Superior temporal gyrus (tissue), 1 donor: Measurements from ENCODE around the gene ARHGAP1.
A peak's percentile ranks its signal among the peaks of the same experiment; 100 is the strongest.

Experiments
- DNase-seq: peaks from one replicate; pipeline ENCODE4 v3.0.0-alpha.2; 2016; ENCODE audit errors: extremely low spot score

The ARHGAP1 gene

GRCh38 chr11:46694072-46694471 is 6.3 kb downstream of the ARHGAP1 start:
- no peak for DNase-seq

GRCh38 chr11:46693597-46694012 is 6.8 kb downstream of the ARHGAP1 start:
- DNase-seq: no peak

DNA sequence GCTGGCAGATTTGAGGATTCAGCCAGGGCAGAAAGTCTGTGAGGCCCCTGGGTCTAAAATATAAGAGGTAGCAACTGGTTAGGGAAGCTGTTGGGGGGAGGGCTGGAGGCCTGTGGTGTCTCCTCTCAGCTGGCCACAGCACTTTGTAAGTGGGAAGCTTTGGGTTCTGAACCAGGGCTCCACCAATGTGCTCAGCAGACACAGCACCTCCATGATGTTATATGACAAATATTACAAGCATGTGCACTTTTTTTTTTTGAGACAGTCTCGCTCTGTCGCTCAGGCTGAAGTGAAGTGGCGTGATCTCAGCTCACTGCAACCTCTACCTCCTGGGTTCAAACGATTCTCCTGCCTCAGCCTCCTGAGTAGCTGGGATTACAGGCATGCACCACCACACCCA is 8.0 kb downstream of the ARHGAP1 start:
- no peak for DNase-seq

DNA sequence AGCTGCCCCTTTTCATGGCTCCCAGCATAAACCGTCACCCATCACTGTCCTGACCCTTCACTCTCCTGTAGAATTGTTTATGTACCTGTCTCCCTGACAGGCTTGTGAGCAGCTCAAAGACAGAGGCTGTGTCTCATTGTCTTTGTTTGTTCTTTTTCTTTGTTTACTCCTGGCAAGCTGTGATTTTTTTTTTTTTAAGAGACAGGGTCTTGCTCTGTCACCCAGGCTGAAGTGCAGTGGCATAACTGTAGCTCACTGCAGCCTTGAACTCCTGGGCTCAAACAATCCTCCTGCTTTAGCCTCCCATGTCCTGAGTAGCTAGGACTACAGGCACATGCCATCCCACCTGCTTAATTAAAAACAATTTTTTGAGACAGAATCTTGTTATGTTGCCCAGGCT is 9.7 kb downstream of the ARHGAP1 start:
- no peak for DNase-seq

GRCh38 chr11:46686886-46687795 is 13.3 kb downstream of the ARHGAP1 start:
- peak; percentile 71 for DNase-seq

- DNase-seq: peak; percentile 86
Observed at GRCh38 chr11:46684367-46684766, 16.1 kb downstream of the ARHGAP1 start.

DNA sequence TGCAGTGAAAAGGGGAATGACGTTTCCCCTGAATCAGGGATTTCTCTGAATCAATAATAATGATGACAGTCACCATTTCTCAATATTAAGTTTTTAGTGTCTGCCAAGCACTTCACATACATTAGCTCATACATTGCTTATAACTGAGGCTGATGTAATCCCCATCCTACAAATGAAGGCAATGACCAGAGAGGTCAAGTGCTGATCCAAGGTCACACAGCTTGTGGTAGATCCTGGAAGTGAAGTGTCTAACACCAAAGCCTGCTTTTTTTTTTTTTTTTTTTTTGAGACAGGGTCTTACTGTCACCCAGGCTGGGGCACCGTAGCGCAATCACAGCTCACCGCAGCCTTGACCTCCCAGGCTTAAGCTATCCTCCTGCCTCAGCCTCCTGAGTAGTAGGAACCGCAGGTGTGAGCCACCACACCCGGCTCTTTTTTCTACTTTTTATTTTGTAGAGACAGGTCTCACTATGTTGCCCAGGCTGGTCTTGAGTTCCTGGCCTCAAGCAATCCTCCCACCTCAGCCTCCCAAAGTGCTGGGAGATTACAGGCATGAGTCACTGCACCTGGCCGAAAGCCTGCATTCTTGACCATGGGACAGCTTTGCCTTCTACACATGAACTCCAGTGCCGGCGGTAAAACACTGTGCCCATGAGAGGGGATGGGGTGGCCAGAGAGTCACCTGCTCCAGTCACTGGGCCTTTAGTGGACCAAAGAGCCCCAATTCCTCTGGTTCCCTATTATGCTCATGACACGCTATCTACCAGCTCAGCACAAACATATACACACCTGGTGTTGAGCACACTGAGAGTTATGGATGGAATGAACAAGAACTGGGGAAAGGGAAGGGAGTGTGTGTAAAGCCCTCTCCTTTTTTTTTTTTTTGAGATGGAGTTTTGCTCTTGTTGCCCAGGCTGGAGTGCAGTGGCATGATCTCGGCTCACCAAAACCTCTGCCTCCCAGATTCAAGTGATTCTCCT is 17.4 kb downstream of the ARHGAP1 start:
- no peak for DNase-seq

- no peak for DNase-seq
Observed at GRCh38 chr11:46681814-46682213, 18.6 kb downstream of the ARHGAP1 start.

DNA sequence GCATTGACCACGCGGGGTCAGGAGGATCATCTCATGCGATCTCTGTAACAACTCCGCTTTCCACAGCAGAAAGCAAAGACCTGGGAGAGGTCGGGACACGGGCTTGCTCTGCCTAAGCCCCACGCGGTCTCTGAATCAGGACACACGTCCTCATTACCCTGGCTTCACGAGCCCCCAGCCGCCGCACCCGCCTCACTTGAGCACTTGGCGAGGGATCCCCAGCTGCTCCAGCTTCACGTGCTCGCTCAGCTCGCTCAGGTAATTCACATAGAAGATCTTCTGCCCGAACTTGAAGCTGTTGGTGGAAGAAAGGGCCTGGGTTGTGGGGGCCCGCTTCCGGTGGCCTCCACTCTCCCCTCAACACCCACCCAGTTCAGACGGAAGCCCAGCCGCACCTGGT is 19.6 kb downstream of the ARHGAP1 start:
- no peak for DNase-seq

DNA sequence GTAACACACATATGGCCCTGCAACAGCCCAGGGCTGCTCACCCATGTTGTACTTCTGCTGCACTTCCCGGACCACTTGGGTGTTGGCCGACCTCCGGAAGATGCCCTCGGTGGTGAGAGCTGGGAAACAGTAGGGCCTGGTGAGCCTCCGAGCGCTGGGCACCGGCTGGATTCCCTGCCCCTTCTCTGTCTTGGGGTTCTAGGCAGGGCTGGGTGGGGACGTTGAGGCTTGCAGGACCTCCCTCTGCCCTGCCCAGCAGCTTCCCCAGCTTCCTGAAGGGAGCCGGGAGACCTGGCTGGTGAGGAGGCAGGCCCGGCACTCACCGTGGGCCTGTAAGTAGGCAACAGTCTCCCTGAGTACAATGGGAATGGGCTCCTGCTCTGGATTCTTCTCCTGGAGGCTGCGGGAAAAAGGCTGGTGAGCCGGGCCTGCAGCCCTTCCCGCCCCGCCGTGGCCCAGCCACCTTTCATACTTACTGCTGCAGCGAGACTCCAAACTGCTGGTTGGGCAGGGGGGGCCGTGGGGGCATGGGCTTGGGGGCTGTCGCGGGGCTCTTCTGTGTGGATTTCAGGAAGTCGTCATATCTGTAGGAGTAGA is 20.2 kb downstream of the ARHGAP1 start:
- DNase-seq: no peak

DNA sequence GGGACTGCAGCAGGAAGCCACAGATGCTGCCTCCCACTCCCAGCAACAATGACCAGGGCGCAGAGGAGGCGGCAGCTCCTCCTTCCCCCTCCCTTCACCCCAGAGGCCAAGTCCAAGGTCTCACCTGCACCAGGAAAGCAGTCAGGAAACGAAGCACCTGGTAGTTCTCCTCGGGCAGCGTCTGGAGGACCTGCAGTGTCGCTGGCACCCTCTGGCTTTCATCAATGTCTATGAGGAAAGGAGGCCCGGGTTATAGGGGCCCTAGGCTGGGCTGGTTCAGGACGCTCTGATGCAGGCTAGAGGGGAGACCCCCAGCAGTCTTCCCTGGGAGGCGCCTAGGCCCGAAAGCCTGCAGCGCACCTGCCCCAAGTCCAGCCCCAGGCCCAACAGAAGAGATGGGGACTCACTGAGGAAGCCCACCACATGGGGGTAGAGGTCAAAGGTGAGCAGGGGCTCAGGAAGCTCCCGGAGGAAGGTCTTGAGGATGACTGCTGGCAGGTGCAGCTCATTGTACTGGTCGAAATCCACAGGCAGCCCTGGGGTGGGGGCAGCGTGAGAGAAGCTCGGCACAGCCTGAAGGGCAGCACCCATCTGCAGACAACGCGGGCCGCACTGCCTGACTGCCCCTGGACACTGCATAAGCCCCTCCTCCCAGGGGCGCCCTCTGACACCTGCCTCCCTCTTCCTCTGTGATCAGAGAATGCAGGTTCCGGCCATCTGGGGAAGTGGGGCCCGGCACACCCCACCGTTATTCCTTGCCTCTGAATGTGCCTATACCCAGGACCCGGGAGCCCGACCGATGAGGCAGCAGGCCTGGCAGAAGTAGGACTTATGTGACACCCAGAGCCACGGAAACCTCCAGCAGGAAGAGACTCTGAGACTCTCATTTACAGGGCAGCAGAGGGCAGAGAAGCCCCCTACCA is 20.9 kb downstream of the ARHGAP1 start:
- DNase-seq: no peak

DNA sequence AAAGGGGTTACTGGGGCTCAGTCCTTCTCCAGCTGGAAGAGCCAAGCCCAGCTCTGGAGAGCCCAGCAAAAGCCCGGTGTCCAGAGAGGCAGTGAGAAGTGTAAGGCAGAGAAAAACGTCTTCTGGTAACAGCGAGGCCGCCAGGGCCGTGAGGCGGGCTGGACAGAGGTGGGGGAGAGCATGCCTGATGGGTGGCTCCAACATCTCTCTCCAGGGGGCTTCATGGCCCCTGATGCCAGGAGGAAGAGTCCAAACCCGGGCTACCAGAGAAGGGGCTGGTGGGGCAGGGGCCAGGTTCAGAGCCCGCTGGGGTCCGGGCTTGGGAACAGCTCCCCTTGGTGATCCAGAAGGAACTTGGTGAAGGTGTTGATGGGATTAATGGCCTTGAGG is 21.7 kb downstream of the ARHGAP1 start:
- no peak for DNase-seq

- DNase-seq: no peak
Observed at GRCh38 chr11:46677991-46678740, 22.3 kb downstream of the ARHGAP1 start.

DNA sequence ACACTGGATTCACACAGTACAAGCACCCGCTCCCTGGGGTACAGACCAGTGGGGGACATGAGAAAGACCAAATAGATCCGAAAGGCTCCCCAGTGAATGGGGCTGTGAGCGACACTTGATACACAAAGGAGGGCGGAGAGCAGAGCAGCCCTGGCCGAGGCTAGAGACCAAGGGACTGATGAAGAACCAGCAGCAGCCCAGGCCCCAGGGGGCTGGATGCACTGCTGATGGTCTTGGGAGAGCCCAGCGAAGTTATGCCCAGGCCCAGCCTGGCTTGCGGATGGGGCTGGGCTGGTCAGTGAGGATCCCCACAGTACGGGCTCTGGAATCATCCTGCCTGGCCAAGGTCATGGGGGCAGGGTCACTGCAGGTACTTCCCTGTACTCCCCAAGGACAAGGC is 23.2 kb downstream of the ARHGAP1 start:
- DNase-seq: no peak

GRCh38 chr11:46676436-46677158 is 23.8 kb downstream of the ARHGAP1 start:
- no peak for DNase-seq

DNA sequence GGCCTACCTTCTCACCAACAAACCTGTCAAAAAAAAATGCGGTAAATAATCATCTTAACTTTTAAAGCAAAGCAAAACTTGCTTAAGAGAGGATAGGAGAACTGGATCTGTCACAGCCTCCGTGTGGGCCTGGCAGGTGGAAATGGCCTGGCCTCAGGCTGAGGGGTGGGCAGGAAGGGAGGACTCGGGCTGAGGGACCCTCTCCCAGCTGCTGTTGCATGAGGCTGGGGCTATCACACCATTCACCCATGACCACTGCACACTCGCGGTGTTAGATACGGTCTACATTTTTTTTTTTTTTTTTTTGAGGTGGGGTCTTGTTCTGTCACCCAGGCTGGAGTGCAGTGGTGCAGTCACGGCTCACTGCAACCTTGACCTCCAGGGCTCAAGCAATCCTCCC is 24.5 kb downstream of the ARHGAP1 start:
- DNase-seq: no peak

DNA sequence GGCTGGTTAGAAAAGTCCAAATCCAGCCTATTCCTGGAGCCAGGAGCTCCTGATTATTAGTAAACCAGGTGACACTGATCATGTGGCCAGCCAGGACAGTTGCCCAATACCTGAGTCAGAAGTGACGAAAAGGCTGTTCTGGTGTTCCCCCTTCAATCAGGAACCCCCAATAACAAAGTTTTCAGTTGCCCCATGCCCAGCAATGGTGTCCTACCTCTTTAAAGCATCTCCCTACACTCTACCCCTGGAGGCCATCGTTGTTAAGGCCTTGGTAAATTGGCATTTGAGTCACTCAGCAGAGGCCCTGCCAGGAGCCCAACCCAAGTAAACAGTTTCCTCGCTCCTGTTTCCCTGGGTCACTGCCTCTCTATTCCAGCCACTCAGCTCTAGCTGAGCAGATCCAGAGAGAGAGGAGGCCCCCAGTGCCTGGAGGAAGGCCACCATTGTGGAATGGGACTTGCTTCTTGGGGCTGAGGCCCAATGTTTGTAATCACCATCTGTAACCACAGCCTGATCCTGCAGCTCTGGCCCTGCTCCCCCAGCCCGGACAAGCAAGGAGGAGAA is 25.0 kb downstream of the ARHGAP1 start:
- no peak for DNase-seq

DNA sequence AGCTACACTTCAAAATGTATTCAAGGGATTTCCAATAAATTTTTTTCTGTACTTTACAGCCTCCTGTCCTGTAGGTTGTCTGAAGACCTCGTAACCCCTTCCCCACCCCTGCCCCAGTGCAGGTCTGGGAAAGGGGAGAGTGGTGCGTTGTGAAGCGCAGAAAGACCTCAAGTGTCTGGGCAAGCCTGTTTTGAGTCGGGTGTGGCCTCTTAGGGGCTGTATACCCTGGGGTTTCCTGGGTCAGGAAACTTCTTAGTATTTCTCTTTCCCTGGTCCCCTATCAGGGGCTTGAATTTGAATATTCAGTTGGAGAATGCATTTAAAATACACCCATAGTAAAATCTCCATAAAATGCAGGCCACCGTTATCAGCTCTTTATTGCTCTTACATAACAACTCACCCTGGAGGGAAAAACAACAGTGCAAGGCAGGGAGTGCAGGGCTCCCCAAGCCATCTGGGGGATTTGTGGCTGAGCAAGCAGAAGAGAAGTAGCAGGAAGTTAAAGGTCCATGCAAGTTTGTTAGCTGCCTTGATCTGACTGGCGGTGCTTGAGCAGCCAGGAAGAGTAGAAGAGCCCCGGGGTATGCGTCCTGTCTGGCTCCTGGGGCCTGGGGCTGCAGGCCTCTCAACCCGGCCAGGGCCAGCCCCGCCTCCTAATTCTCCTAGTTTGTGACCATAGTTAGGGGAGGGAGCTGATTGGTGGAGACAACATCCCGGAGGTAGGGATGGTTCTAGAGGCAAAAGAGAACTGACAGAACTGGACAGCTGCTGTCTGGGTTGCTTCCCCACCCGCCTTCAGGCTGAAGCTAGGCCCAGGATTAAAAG is 25.7 kb downstream of the ARHGAP1 start:
- no peak for DNase-seq
